ENCODE measurements around the gene PNPO. TPM values are rescaled to one million over a fixed set of nuclear protein-coding genes. Genes with fewer than 3 reads are reported as not detected.
A peak's percentile ranks its signal among the peaks of the same experiment; 100 is the strongest.
"Not testable (repeated sequence)": the region's sequence is repeated elsewhere in the genome, so short reads cannot be mapped to it uniquely, and the experiment has no call there.

The PNPO gene
- total RNA-seq, 2 donors from 2014 or later = 18.4 to 30.1 TPM

GRCh38 chr17:47927821-47928400 is 13.5 kb upstream of the PNPO start:
- Mint-ChIP-seq H3K27ac (peak overlapping the region; percentile 2), H3K27me3 (ENCODE audit: low read depth) (no peaks in the 10 kb centered on the region), H3K36me3 (ENCODE audit: insufficient read depth in 2 of 2) (peaks cover 7 to 19% of the 10 kb centered on the region in 2 donors), H3K9me3 (no peaks in the 10 kb centered on the region), H3K4me1 (ENCODE audit: low read depth) (peaks cover 9% of the 10 kb centered on the region), H3K4me3 (no peak overlapping the region)
- ATAC-seq (replicated peaks in 1 of 2) = no peak
- no peak for DNase-seq

- DNase-seq (no peak), ATAC-seq (replicated peaks in 1 of 2) (no peak)
- Mint-ChIP-seq H3K4me1 (ENCODE audit: low read depth) (peaks cover 9% of the 10 kb centered on the region), H3K4me3 (no peak overlapping the region), H3K36me3 (ENCODE audit: insufficient read depth in 2 of 2) (peaks cover 7 to 19% of the 10 kb centered on the region in 2 donors), H3K27me3 (ENCODE audit: low read depth) (no peaks in the 10 kb centered on the region), H3K9me3 (no peaks in the 10 kb centered on the region), H3K27ac (peak overlapping the region; percentile 2)
Observed at GRCh38 chr17:47928415-47928814, 13.0 kb upstream of the PNPO start.

GRCh38 chr17:47929218-47930000 is 12.0 kb upstream of the PNPO start:
- DNase-seq (no peak), ATAC-seq (replicated peaks in 1 of 2) (no peak)
- H3K27ac Mint-ChIP-seq = no peak overlapping the region
- H3K36me3 Mint-ChIP-seq (ENCODE audit: insufficient read depth in 2 of 2) = peaks cover 7 to 15% of the 10 kb centered on the region in 2 donors
- H3K4me1 Mint-ChIP-seq (ENCODE audit: low read depth) = peaks cover 9% of the 10 kb centered on the region
- no peak overlapping the region for H3K4me3 Mint-ChIP-seq
- H3K27me3 Mint-ChIP-seq (ENCODE audit: low read depth) = no peaks in the 10 kb centered on the region
- no peaks in the 10 kb centered on the region for H3K9me3 Mint-ChIP-seq

GRCh38 chr17:47931848-47932247 is 9.5 kb upstream of the PNPO start:
- Mint-ChIP-seq H3K9me3 (no peaks in the 10 kb centered on the region), H3K27me3 (ENCODE audit: low read depth) (no peaks in the 10 kb centered on the region), H3K4me1 (ENCODE audit: low read depth) (peaks cover 11% of the 10 kb centered on the region), H3K27ac (no peak overlapping the region), H3K36me3 (ENCODE audit: insufficient read depth in 2 of 2) (peaks cover 2 to 6% of the 10 kb centered on the region in 2 donors), H3K4me3 (no peak overlapping the region)
- no peak for ATAC-seq (replicated peaks in 1 of 2)
- no peak for DNase-seq

GRCh38 chr17:47934856-47935255 is 6.5 kb upstream of the PNPO start:
- DNase-seq (no peak), ATAC-seq (replicated peaks in 1 of 2) (no peak)
- Mint-ChIP-seq H3K4me1 (ENCODE audit: low read depth) (peaks cover 21% of the 10 kb centered on the region), H3K27ac (no peak overlapping the region), H3K27me3 (ENCODE audit: low read depth) (no peaks in the 10 kb centered on the region), H3K4me3 (no peak overlapping the region), H3K9me3 (no peaks in the 10 kb centered on the region), H3K36me3 (ENCODE audit: insufficient read depth in 2 of 2) (no peaks in the 10 kb centered on the region)

- H3K27ac Mint-ChIP-seq; H3K4me3 Mint-ChIP-seq; H3K36me3 Mint-ChIP-seq (ENCODE audit: insufficient read depth in 2 of 2); DNase-seq; H3K27me3 Mint-ChIP-seq (ENCODE audit: low read depth); ATAC-seq (replicated peaks in 1 of 2); H3K9me3 Mint-ChIP-seq: not testable (repeated sequence)
- peaks cover 27% of the 10 kb centered on the region for H3K4me1 Mint-ChIP-seq (ENCODE audit: low read depth)
Observed at GRCh38 chr17:47935468-47935867, 5.9 kb upstream of the PNPO start.

GRCh38 chr17:47935961-47936360 is 5.4 kb upstream of the PNPO start:
- Mint-ChIP-seq H3K9me3 (peaks cover 0 to 2% of the 10 kb centered on the region in 2 donors), H3K36me3 (ENCODE audit: insufficient read depth in 2 of 2) (no peaks in the 10 kb centered on the region), H3K27ac (no peak overlapping the region), H3K27me3 (ENCODE audit: low read depth) (no peaks in the 10 kb centered on the region), H3K4me3 (no peak overlapping the region), H3K4me1 (ENCODE audit: low read depth) (peaks cover 32% of the 10 kb centered on the region)
- DNase-seq (no peak), ATAC-seq (replicated peaks in 1 of 2) (no peak)

- peak in 1 of 2 donors; percentile 11 for DNase-seq
- H3K4me1 Mint-ChIP-seq (ENCODE audit: low read depth) = peaks cover 51% of the 10 kb centered on the region
Observed at GRCh38 chr17:47937941-47938340, 3.4 kb upstream of the PNPO start.

GRCh38 chr17:47942096-47942510 is 732 bp downstream of the PNPO start:
- Mint-ChIP-seq H3K36me3 (ENCODE audit: insufficient read depth in 2 of 2) (peaks cover 3 to 5% of the 10 kb centered on the region in 2 donors), H3K4me1 (ENCODE audit: low read depth) (peaks cover 84% of the 10 kb centered on the region), H3K27me3 (ENCODE audit: low read depth) (no peaks in the 10 kb centered on the region), H3K27ac (peak overlapping the region; percentile 86), H3K9me3 (peaks cover 2 to 4% of the 10 kb centered on the region in 2 donors), H3K4me3 (peak overlapping the region; percentile 91 to 95)
- ATAC-seq (replicated peaks in 1 of 2) = no peak
- DNase-seq = peak in 1 of 2 donors; percentile 24

More at GRCh38 chr17:47937941-47938340, 3.4 kb upstream of the PNPO start:
- Mint-ChIP-seq H3K27me3 (ENCODE audit: low read depth) (no peaks in the 10 kb centered on the region), H3K36me3 (ENCODE audit: insufficient read depth in 2 of 2) (peaks cover 3 to 5% of the 10 kb centered on the region in 2 donors), H3K27ac (no peak overlapping the region), H3K9me3 (peaks cover 2 to 4% of the 10 kb centered on the region in 2 donors), H3K4me3 (peak overlapping the region in 1 of 2 donors; percentile 31)
- ATAC-seq (replicated peaks in 1 of 2) = no peak

- peaks cover 87% of the 10 kb centered on the region for H3K4me1 Mint-ChIP-seq (ENCODE audit: low read depth)
- ATAC-seq (replicated peaks in 1 of 2) = no peak
Observed at GRCh38 chr17:47942568-47942967, 1.2 kb downstream of the PNPO start.

GRCh38 chr17:47945080-47945479 is 3.7 kb downstream of the PNPO start:
- Mint-ChIP-seq H3K9me3 (peaks cover 2 to 4% of the 10 kb centered on the region in 2 donors), H3K4me3 (peak overlapping the region; percentile 14 to 25), H3K36me3 (ENCODE audit: insufficient read depth in 2 of 2) (peaks cover 4 to 7% of the 10 kb centered on the region in 2 donors), H3K27ac (peak overlapping the region; percentile 13), H3K4me1 (ENCODE audit: low read depth) (peaks cover 87% of the 10 kb centered on the region), H3K27me3 (ENCODE audit: low read depth) (no peaks in the 10 kb centered on the region)
- ATAC-seq (replicated peaks in 1 of 2) (no peak), DNase-seq (no peak)

More at GRCh38 chr17:47942568-47942967, 1.2 kb downstream of the PNPO start:
- no peak overlapping the region for H3K27ac Mint-ChIP-seq
- H3K4me3 Mint-ChIP-seq = peak overlapping the region; percentile 91 to 95
- H3K36me3 Mint-ChIP-seq (ENCODE audit: insufficient read depth in 2 of 2) = peaks cover 3 to 7% of the 10 kb centered on the region in 2 donors
- H3K27me3 Mint-ChIP-seq (ENCODE audit: low read depth) = no peaks in the 10 kb centered on the region
- DNase-seq = no peak
- H3K9me3 Mint-ChIP-seq = peaks cover 2 to 4% of the 10 kb centered on the region in 2 donors

- Mint-ChIP-seq H3K36me3 (ENCODE audit: insufficient read depth in 2 of 2) (peaks cover 4 to 7% of the 10 kb centered on the region in 2 donors), H3K9me3 (peaks cover 2 to 4% of the 10 kb centered on the region in 2 donors), H3K4me1 (ENCODE audit: low read depth) (peaks cover 80% of the 10 kb centered on the region), H3K4me3 (peak overlapping the region; percentile 14 to 22), H3K27me3 (ENCODE audit: low read depth) (no peaks in the 10 kb centered on the region), H3K27ac (peak overlapping the region; percentile 13)
- no peak for DNase-seq
- no peak for ATAC-seq (replicated peaks in 1 of 2)
Observed at GRCh38 chr17:47945529-47946508, 4.4 kb downstream of the PNPO start.
